Measurements from ENCODE around the gene APBA2.

Gene APBA2

DNA sequence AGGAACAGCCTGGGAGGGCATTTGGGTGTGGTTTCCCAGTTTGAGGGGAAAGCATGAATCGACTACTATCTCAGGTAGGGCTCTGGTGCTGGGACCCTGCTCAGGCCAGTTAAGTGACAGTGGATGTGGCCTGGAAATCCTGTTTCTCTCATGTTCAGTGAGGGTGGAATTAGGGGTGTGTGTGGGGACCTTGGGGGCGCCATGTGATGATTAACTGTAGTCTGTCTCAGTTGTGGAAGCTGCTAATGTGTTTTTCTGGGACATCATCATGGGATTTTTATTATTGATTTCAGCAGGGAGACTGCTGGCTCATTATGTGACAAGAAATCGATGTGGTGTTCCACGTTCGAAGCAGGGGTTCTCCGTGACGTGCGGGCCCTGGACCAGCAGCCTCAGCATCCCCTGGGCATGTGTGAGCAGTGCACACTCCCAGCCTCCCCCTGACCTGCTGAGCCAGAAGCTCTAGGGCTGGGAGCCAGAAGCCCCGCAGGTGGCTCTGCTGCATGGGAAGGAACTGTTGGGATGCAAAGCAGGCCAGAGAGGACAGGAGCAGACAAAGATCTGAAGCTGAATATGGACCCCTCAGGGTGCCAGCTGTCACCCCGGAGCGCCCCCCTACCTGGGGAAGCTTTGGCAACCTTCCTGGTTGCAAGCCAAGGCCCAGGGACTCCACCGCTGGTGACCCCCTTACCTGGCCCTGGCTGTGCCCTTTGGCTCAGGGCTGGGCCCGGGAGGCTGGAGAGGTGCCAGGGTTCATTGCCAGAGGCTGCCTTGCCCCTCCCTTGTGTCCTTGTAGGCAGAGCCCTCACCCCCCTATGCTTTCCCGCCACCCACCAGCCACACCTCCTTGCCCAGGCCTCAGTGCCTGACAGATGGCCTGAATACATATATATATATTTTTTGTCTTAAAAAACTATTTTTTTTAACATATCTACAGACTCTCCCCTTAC is 149.8 kb downstream of the APBA2 start:
- Histone ChIP-seq H4K91ac (ENCODE audit: low read length) (no peak overlapping the region), H3K9ac (ENCODE audit: low read length) (no peak overlapping the region)
- 89% methylated on average over 13 of the region's 14 CpGs for WGBS

DNA sequence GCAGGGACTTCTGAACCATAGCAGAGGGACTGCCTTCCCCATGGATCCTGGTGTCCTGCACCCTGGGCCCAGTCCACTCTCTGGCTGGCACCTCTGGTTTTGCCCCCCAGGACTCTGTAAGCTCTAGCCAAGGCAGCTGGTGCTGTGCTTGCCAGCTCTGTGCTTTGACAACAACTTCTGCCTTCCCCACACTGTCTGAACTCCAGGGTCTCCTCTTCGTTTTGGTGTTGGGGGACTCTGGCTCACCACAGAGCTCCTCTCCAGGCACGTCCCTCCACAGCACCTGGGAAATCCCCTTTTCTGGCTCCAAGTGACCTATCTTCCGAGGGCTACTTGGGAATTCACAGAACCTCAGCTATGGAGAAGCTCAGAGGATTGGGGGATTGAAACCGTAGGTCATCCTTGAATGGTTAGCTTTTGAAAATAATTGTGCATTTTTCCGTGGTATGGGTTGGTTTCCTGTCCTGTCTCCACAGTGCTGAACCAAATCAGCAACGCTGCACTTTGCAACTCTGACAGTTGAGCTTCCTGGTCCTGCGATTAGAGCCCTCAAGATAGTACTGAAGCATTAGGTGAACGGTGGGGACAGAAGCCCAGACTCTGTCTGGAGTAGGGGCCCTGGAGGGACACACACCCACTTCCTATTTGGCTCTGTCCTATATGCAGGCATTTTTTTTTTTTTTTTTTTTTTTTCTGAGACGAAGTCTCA is 152.4 kb downstream of the APBA2 start:
- Histone ChIP-seq H2BK5ac (ENCODE audit: low read depth, low read length, poor library complexity, severe bottlenecking) (no peak overlapping the region), H3K18ac (ENCODE audit: low read depth in 1 of 2, low read length in 2 of 2) (no peak overlapping the region), H2BK120ac (ENCODE audit: low read depth, low read length) (no peak overlapping the region), H2BK12ac (ENCODE audit: low read length in 2 of 2) (no peak overlapping the region), H2BK15ac (ENCODE audit: low read depth, poor library complexity, severe bottlenecking) (no peak overlapping the region), H3K9ac (ENCODE audit: low read length) (no peak overlapping the region), H4K8ac (ENCODE audit: low read length) (no peak overlapping the region), H3K14ac (ENCODE audit: low read length in 2 of 2) (no peak overlapping the region), H4K91ac (ENCODE audit: low read length) (no peak overlapping the region), H2AK5ac (ENCODE audit: low read length, severe bottlenecking) (no peak overlapping the region), H3K23ac (ENCODE audit: low read length in 2 of 2) (no peak overlapping the region), H3K9me3 (ENCODE audit: control insufficient read depth, low read length) (no peaks in the 10 kb centered on the region), H3K4me2 (ENCODE audit: low read length, poor library complexity, severe bottlenecking) (no peak overlapping the region), H3K79me1 (replicated peaks; ENCODE audit: low read length, poor library complexity, severe bottlenecking) (peaks cover 3% of the 10 kb centered on the region), H3K4ac (ENCODE audit: low read depth in 1 of 2, low read length in 2 of 2) (no peak overlapping the region), H3K4me3 (ENCODE audit: insufficient read depth in 1 of 2, low read depth in 1 of 2, low read length in 2 of 2) (no peak overlapping the region), H2AFZ (ENCODE audit: low read depth, low read length) (no peak overlapping the region), H3K27me3 (ENCODE audit: control insufficient read depth in 1 of 2, insufficient read depth in 1 of 2, low read length in 2 of 2) (peaks cover 0 to 5% of the 10 kb centered on the region in 2 experiments), H3K4me1 (ENCODE audit: control insufficient read depth, insufficient read depth, low read depth, low read length) (peaks cover 2% of the 10 kb centered on the region), H3K36me3 (ENCODE audit: control insufficient read depth in 1 of 2, insufficient read depth in 2 of 2, low read depth in 1 of 2, low read length in 2 of 2) (no peaks in the 10 kb centered on the region), H3K27ac (ENCODE audit: low read length, poor library complexity, severe bottlenecking) (no peak overlapping the region)
- WGBS, result 93% methylated on average over 9 of the region's 9 CpGs
- DNase-seq, result no peak

More for the DNA sequence above, 149.8 kb downstream of the APBA2 start:
- Histone ChIP-seq H2BK15ac (ENCODE audit: low read depth, poor library complexity, severe bottlenecking) (no peak overlapping the region), H3K79me1 (replicated peaks; ENCODE audit: low read length, poor library complexity, severe bottlenecking) (peaks cover 3% of the 10 kb centered on the region), H4K8ac (ENCODE audit: low read length) (no peak overlapping the region), H2BK12ac (ENCODE audit: low read length in 2 of 2) (no peak overlapping the region), H2BK120ac (ENCODE audit: low read depth, low read length) (no peak overlapping the region), H3K4me2 (ENCODE audit: low read length, poor library complexity, severe bottlenecking) (no peak overlapping the region), H2AK5ac (ENCODE audit: low read length, severe bottlenecking) (no peak overlapping the region), H3K9me3 (ENCODE audit: control insufficient read depth, low read length) (no peaks in the 10 kb centered on the region), H3K18ac (ENCODE audit: low read depth in 1 of 2, low read length in 2 of 2) (no peak overlapping the region), H3K36me3 (ENCODE audit: control insufficient read depth in 1 of 2, insufficient read depth in 2 of 2, low read depth in 1 of 2, low read length in 2 of 2) (no peaks in the 10 kb centered on the region), H3K27ac (ENCODE audit: low read length, poor library complexity, severe bottlenecking) (no peak overlapping the region), H3K23ac (ENCODE audit: low read length in 2 of 2) (no peak overlapping the region), H3K4me3 (ENCODE audit: insufficient read depth in 1 of 2, low read depth in 1 of 2, low read length in 2 of 2) (no peak overlapping the region), H3K4ac (ENCODE audit: low read depth in 1 of 2, low read length in 2 of 2) (no peak overlapping the region), H3K4me1 (ENCODE audit: control insufficient read depth, insufficient read depth, low read depth, low read length) (peaks cover 2% of the 10 kb centered on the region), H3K27me3 (ENCODE audit: control insufficient read depth in 1 of 2, insufficient read depth in 1 of 2, low read length in 2 of 2) (peaks cover 0 to 5% of the 10 kb centered on the region in 2 experiments), H2AFZ (ENCODE audit: low read depth, low read length) (no peak overlapping the region), H3K14ac (ENCODE audit: low read length in 2 of 2) (no peak overlapping the region), H2BK5ac (ENCODE audit: low read depth, low read length, poor library complexity, severe bottlenecking) (no peak overlapping the region)
- no peak for DNase-seq

DNA sequence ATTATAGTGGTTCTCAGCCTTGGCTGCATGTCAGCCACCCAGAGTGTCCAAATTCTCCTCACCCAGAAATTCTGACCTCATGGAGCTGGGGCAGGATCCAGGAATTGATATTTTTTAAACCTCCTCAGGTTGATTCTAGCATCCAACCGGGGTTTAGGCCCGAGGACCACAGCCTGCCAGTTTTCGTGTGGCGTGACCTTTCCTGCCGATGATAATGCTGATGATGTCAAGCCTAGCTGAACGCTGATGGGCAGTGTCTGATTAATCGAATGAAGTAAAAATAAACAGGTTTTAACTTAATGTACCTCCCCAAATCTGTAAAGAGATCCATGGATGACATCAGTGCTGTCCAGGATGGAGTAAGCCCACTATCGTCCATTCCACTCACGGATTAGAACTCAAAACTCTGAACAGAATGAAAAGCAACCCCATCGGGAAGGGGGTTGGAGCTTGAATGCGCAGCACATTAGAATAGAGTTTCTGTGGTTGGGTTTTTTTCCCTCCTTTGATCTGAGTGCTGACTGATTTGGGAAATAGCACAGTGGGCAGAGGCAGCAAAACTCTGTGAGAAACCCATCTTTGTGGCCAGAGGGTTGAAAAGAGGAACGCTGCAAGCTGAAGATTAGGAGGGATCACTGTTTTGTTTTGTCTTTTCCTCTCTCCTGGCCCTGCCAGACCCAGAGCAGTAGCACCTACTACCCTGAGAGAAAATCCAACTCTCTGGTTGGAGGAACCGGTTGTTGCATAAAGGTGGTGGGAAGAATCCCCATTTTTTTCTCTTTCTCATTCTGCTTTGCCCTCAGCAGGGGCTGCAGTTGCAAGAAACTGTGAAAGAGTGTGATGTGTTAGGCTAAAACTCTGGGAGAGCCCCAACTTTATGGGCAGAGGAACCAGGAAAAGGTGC is 153.9 kb downstream of the APBA2 start:
- no peak overlapping the region for H2BK5ac ChIP-seq (ENCODE audit: low read depth, low read length, poor library complexity, severe bottlenecking)
- H3K9me3 ChIP-seq (ENCODE audit: control insufficient read depth, low read length), result no peaks in the 10 kb centered on the region

More for the DNA sequence above, 153.9 kb downstream of the APBA2 start:
- H3K14ac ChIP-seq (ENCODE audit: low read length in 2 of 2), result no peak overlapping the region
- H3K27me3 ChIP-seq (ENCODE audit: control insufficient read depth in 1 of 2, insufficient read depth in 1 of 2, low read length in 2 of 2), result peaks cover 0 to 5% of the 10 kb centered on the region in 2 experiments
- no peak overlapping the region for H2BK15ac ChIP-seq (ENCODE audit: low read depth, poor library complexity, severe bottlenecking)
- no peak for DNase-seq
- H3K79me1 ChIP-seq (replicated peaks; ENCODE audit: low read length, poor library complexity, severe bottlenecking), result peaks cover 3% of the 10 kb centered on the region
- H3K36me3 ChIP-seq (ENCODE audit: control insufficient read depth in 1 of 2, insufficient read depth in 2 of 2, low read depth in 1 of 2, low read length in 2 of 2), result no peaks in the 10 kb centered on the region
- H3K23ac ChIP-seq (ENCODE audit: low read length in 2 of 2), result no peak overlapping the region
- H2AFZ ChIP-seq (ENCODE audit: low read depth, low read length), result no peak overlapping the region
- H2AK5ac ChIP-seq (ENCODE audit: low read length, severe bottlenecking), result no peak overlapping the region
- H3K4me2 ChIP-seq (ENCODE audit: low read length, poor library complexity, severe bottlenecking), result no peak overlapping the region
- H3K4me3 ChIP-seq (ENCODE audit: insufficient read depth in 1 of 2, low read depth in 1 of 2, low read length in 2 of 2), result no peak overlapping the region
- H3K27ac ChIP-seq (ENCODE audit: low read length, poor library complexity, severe bottlenecking), result no peak overlapping the region
- no peak overlapping the region for H2BK12ac ChIP-seq (ENCODE audit: low read length in 2 of 2)
- no peak overlapping the region for H3K9ac ChIP-seq (ENCODE audit: low read length)
- no peak overlapping the region for H4K8ac ChIP-seq (ENCODE audit: low read length)
- no peak overlapping the region for H2BK120ac ChIP-seq (ENCODE audit: low read depth, low read length)
- no peak overlapping the region for H4K91ac ChIP-seq (ENCODE audit: low read length)
- peaks cover 2% of the 10 kb centered on the region for H3K4me1 ChIP-seq (ENCODE audit: control insufficient read depth, insufficient read depth, low read depth, low read length)
- 88% methylated on average over 11 of the region's 13 CpGs for WGBS
- no peak overlapping the region for H3K4ac ChIP-seq (ENCODE audit: low read depth in 1 of 2, low read length in 2 of 2)
- no peak overlapping the region for H3K18ac ChIP-seq (ENCODE audit: low read depth in 1 of 2, low read length in 2 of 2)
